Measurements from ENCODE around the gene LFNG. TPM values are rescaled to one million over a fixed set of nuclear protein-coding genes. Genes with fewer than 3 reads are reported as not detected.
A peak's percentile ranks its signal among the peaks of the same experiment; 100 is the strongest.

The LFNG gene
- total RNA-seq, 1 experiment from 2014 or later, result 2.4 TPM

GRCh38 chr7:2515424-2516193 is 4.0 kb upstream of the LFNG start:
- H3K4me1 Mint-ChIP-seq (ENCODE audit: insufficient read depth, unreplicated experiment), result no peaks in the 10 kb centered on the region
- no peaks in the 10 kb centered on the region for H3K9me3 Mint-ChIP-seq (ENCODE audit: unreplicated experiment)
- no peak for DNase-seq (ENCODE audit: unreplicated experiment)
- intact Hi-C loops (cut with micrococcal nuclease), result no loop called here
- H3K27ac Mint-ChIP-seq (ENCODE audit: low read depth, unreplicated experiment), result no peak overlapping the region
- no peak overlapping the region for H3K4me3 Mint-ChIP-seq (ENCODE audit: unreplicated experiment)
- ChIA-PET CTCF (interaction anchor here (0.6 kb wide), 1 partner anchor 127 kb away, joined by 4 read pairs; no protein-coding TSS in a partner anchor), POLR2A (no interaction called here)
- no peaks in the 10 kb centered on the region for H3K36me3 Mint-ChIP-seq (ENCODE audit: insufficient read depth, unreplicated experiment)
- TF ChIP-seq CTCF (IDR thresholded peaks at IDR 0.05; ENCODE audit: unreplicated experiment), result no peak
- BruUV-seq (replicated peaks), result no TSS peak
- no peaks in the 10 kb centered on the region for H3K27me3 Mint-ChIP-seq (ENCODE audit: insufficient read depth, unreplicated experiment)

DNA sequence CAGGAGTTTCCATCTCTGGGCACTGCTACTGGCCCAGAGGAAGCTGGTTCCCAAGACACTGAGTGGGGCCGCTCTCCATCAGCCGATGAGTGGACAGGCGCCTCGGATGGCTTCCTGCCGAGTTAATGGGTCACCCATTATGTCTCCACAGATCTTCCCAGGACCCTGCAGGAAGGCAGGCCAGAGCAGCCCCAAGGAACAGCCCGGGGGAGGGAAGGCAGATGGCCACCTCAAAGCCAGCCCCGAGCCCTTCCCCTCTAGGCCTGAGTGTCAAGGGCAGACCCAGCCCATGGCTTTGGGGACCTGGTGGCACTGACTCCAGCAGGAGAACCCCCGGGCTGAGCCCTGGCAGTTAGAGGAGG is 3.4 kb upstream of the LFNG start:
- CTCF ChIA-PET, result interaction anchor here (0.6 kb wide), 1 partner anchor 127 kb away, joined by 4 read pairs; no protein-coding TSS in a partner anchor
- H3K4me3 Mint-ChIP-seq (ENCODE audit: unreplicated experiment), result no peak overlapping the region
- no peak for TF ChIP-seq CTCF (IDR thresholded peaks at IDR 0.05; ENCODE audit: unreplicated experiment)
- no peaks in the 10 kb centered on the region for H3K36me3 Mint-ChIP-seq (ENCODE audit: insufficient read depth, unreplicated experiment)
- no peak overlapping the region for H3K27ac Mint-ChIP-seq (ENCODE audit: low read depth, unreplicated experiment)
- H3K9me3 Mint-ChIP-seq (ENCODE audit: unreplicated experiment), result no peaks in the 10 kb centered on the region
- no peaks in the 10 kb centered on the region for H3K27me3 Mint-ChIP-seq (ENCODE audit: insufficient read depth, unreplicated experiment)
- no TSS peak for BruUV-seq (replicated peaks)
- POLR2A ChIA-PET, result no interaction called here
- H3K4me1 Mint-ChIP-seq (ENCODE audit: insufficient read depth, unreplicated experiment), result no peaks in the 10 kb centered on the region
- DNase-seq (ENCODE audit: unreplicated experiment), result no peak
- intact Hi-C loops (cut with micrococcal nuclease), result no loop called here

DNA sequence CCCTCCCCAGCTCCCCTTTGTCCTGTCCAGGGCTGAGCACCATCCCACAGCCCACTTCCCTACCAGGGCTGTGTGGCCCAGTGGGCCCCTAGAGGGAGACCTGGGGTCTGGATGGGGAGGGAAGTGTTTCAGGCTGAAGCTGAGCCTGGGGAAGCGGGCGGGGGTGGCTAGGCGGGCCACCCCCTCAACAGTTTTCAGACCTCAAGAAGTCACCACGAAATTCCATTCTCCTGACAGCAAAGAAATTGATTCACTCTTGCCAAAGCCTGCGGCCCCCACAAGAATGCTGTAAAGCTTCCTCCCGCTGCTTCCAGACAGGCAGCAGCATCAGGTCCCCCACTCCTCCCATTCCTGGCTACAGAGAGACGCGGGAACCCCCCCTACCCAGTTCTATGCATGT is 2.5 kb upstream of the LFNG start:
- no TSS peak for BruUV-seq (replicated peaks)
- no peaks in the 10 kb centered on the region for H3K9me3 Mint-ChIP-seq (ENCODE audit: unreplicated experiment)
- ChIA-PET CTCF (no interaction called here), POLR2A (interaction anchor here (0.7 kb wide), 1 partner anchor 14 kb away, joined by 3 read pairs; no protein-coding TSS in a partner anchor)
- no peak for TF ChIP-seq CTCF (IDR thresholded peaks at IDR 0.05; ENCODE audit: unreplicated experiment)
- H3K36me3 Mint-ChIP-seq (ENCODE audit: insufficient read depth, unreplicated experiment), result no peaks in the 10 kb centered on the region
- no peak overlapping the region for H3K27ac Mint-ChIP-seq (ENCODE audit: low read depth, unreplicated experiment)
- H3K4me1 Mint-ChIP-seq (ENCODE audit: insufficient read depth, unreplicated experiment), result peaks cover 5% of the 10 kb centered on the region
- no peak for DNase-seq (ENCODE audit: unreplicated experiment)
- H3K4me3 Mint-ChIP-seq (ENCODE audit: unreplicated experiment), result no peak overlapping the region
- H3K27me3 Mint-ChIP-seq (ENCODE audit: insufficient read depth, unreplicated experiment), result no peaks in the 10 kb centered on the region
- intact Hi-C loops (cut with micrococcal nuclease), result no loop called here

DNA sequence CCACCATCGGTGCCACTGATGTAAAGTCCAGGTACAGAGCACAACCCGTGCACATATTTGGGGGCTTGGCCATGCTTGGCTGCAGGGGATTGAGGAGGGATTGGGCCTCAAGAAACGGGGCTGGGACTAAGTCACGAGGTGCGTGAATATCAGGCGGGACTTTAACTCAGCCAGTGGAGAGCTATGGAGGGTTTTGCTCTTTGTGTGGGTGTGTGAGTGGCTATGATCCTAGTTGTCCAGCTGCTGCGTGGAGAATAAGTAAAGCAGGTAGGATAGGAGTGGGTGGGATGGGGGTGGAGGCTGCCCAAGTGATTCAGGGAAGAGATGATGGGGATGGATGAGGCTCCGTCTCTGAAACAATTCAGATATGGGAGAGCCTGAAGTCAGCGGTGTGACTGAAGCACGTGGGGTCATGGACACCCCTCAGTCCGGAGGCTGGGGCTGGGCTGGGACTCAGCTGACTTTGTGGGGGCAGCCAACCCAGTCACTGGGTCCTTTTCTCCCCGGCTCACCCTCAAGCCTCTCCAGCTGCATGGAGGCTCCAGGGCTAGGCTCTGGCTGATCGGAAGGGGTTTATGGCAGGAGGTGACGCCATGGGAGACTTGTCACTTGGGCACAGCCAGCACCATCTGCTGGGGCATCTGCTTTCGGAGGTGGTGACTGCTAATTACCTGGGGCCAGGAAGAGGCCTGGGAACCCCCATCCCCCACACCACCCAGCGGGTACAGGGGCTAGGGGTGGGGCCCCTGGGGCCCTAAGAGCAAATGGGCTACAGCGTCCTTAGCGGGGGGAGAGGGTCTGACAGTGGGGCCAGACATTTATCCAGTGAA is 1.7 kb upstream of the LFNG start:
- BruUV-seq (replicated peaks), result no TSS peak
- peak overlapping the region; percentile 26 for H3K4me3 Mint-ChIP-seq (ENCODE audit: unreplicated experiment)
- no peaks in the 10 kb centered on the region for H3K9me3 Mint-ChIP-seq (ENCODE audit: unreplicated experiment)
- peaks cover 11% of the 10 kb centered on the region for H3K4me1 Mint-ChIP-seq (ENCODE audit: insufficient read depth, unreplicated experiment)
- TF ChIP-seq CTCF (IDR thresholded peaks at IDR 0.05; ENCODE audit: unreplicated experiment), result no peak
- H3K27ac Mint-ChIP-seq (ENCODE audit: low read depth, unreplicated experiment), result no peak overlapping the region
- H3K27me3 Mint-ChIP-seq (ENCODE audit: insufficient read depth, unreplicated experiment), result no peaks in the 10 kb centered on the region
- intact Hi-C loops (cut with micrococcal nuclease), result no loop called here
- ChIA-PET POLR2A (interaction anchor here (0.6 to 0.7 kb wide), 2 partner anchors 15 to 41 kb away, joined by 3 read pairs; partner anchors contain the start of gene IQCE), CTCF (no interaction called here)
- no peaks in the 10 kb centered on the region for H3K36me3 Mint-ChIP-seq (ENCODE audit: insufficient read depth, unreplicated experiment)
- no peak for DNase-seq (ENCODE audit: unreplicated experiment)

Data from MCF 10A (cell line).